Sigmoid colon (tissue), 7 donors: ENCODE results near the gene CCDC160. TPM values are rescaled to one million over a fixed set of nuclear protein-coding genes. Genes with fewer than 3 reads are reported as not detected.
"Not testable (repeated sequence)": the region's sequence is repeated elsewhere in the genome, so short reads cannot be mapped to it uniquely, and the experiment has no call there.

Source experiments
- DNase-seq: peaks from one replicate; pipeline ENCODE4 v3.0.0-alpha.2; 2019
- H3K27ac ChIP-seq, 4 donors: fragments of 200-600 bp; sonication (generic); one replicate each; pipeline ENCODE4 v1.5.1; 2016 to 2019; ENCODE audit warnings: mild to moderate bottlenecking in 1 of 4
- H3K27me3 ChIP-seq, 3 donors: fragments of 200-600 bp; sonication (generic); one replicate each; pipeline ENCODE4 v1.5.1; 2019; ENCODE audit warnings: mild to moderate bottlenecking in 1 of 3
- H3K36me3 ChIP-seq, 4 donors: fragments of 200-600 bp; sonication (generic); one replicate each; pipeline ENCODE4 v1.5.1; 2016 to 2019
- H3K4me1 ChIP-seq, 4 donors: fragments of 200-600 bp; sonication (generic); one replicate each; pipeline ENCODE4 v1.5.1; 2017 to 2019
- H3K4me3 ChIP-seq, 4 donors: fragments of 200-600 bp; sonication (generic); one replicate each; pipeline ENCODE4 v1.5.1; 2017 to 2019; ENCODE audit warnings: mild to moderate bottlenecking in 2 of 4, moderate library complexity in 1 of 4
- H3K9me3 ChIP-seq, 4 donors: fragments of 200-600 bp in 3 of 4; sonication (generic) in 3 of 4; one replicate each; pipeline versions ENCODE4 v1.5.1 to v1.6.1; 2013 to 2019
- EP300 ChIP-seq, 4 donors: sonication (generic); formaldehyde crosslinking; IDR thresholded peaks; one replicate each; pipeline ENCODE4 v1.6.1; 2017; ENCODE audit warnings: antibody characterized with exemption in 4 of 4
- POLR2A ChIP-seq, 2 donors: fragments of 450-650 bp; IDR thresholded peaks; one replicate each; pipeline ENCODE4 v1.6.1; 2016; ENCODE audit warnings: antibody characterized with exemption in 2 of 2, mild to moderate bottlenecking in 2 of 2, moderate library complexity in 2 of 2
- POLR2AphosphoS5 ChIP-seq, 4 donors: sonication (generic); formaldehyde crosslinking; IDR thresholded peaks; one replicate each; pipeline ENCODE4 v1.6.1; 2017; ENCODE audit warnings: antibody characterized with exemption in 4 of 4
- WGBS, 2 donors: extraction: QIAGEN DNeasy Blood & Tissue Kit; methylation state at CpG; one replicate each; pipeline ENCODE4 v1.1.7; 2013; 5-methylcytosine and 5-hydroxymethylcytosine counted together
- intact Hi-C: fragments of 100-400 bp; cut with DNase I; formaldehyde crosslinking; loops from one replicate; pipeline ENCODE4 v1.15.1; 2023
- polyA plus RNA-seq, 3 donors: library from polyadenylated mRNA; stranded (reverse); fragments of 200-250 nt; gene quantifications; one replicate each; pipeline ENCODE4 v1.2.3, GENCODE V29; 2013
- total RNA-seq, 4 donors: library from RNA; depleted of rRNA; stranded (reverse); fragments of >200 nt; gene quantifications; one replicate each; pipeline ENCODE4 v1.1.0, GENCODE V29; 2016
- TF ChIP-seq, protein P1 (sequence below), 4 experiments: fragments of 450-650 bp in 3 of 4; fragments of 200-600 bp in 1 of 4; IDR thresholded peaks; one replicate each; pipeline ENCODE4 v1.5.1; 2016 to 2019; ENCODE audit warnings: antibody characterized with exemption in 4 of 4, mild to moderate bottlenecking in 3 of 4, moderate library complexity in 2 of 4
- donor health status: healthy with polysubstance abuse.
- donor health status: Bipolar disorder and iron deficiency.
- donor health status: healthy.

The CCDC160 gene
- total and polyA plus RNA-seq, 7 donors, result 0.07 to 1.4 (median 0.55) TPM; not detected in 3

DNA sequence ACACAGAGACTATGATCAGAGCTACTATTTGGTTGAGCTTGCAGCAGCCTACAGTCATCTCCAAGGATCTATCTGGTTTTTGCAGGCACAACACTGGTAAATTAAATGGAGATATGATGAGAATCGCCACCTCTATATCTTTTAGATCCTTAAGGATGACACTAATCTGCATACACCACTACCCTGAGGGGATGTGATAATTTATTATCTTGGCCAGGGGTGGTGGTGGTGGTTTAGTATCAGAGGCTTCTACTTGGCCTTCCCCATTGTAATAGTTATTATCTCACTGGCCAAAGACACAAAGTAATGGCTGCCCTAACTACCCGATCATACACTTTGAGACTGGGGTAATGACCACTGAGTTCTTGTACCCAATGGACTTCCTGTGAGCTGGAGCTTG, 21.2 kb downstream of the CCDC160 start:
- no peak for DNase-seq
- Histone ChIP-seq H3K36me3 (no peaks in the 10 kb centered on the region), H3K9me3 (no peaks in the 10 kb centered on the region), H3K27ac (no peak overlapping the region), H3K27me3 (peaks cover 0 to 2% (median 0%) of the 10 kb centered on the region in 3 donors), H3K4me1 (no peaks in the 10 kb centered on the region), H3K4me3 (no peak overlapping the region)
- TF ChIP-seq POLR2AphosphoS5 (IDR thresholded peaks at IDR 0.05) (no peak), EP300 (IDR thresholded peaks at IDR 0.05) (no peak), POLR2A (IDR thresholded peaks at IDR 0.05) (no peak)
- TF ChIP-seq, protein P1, sequence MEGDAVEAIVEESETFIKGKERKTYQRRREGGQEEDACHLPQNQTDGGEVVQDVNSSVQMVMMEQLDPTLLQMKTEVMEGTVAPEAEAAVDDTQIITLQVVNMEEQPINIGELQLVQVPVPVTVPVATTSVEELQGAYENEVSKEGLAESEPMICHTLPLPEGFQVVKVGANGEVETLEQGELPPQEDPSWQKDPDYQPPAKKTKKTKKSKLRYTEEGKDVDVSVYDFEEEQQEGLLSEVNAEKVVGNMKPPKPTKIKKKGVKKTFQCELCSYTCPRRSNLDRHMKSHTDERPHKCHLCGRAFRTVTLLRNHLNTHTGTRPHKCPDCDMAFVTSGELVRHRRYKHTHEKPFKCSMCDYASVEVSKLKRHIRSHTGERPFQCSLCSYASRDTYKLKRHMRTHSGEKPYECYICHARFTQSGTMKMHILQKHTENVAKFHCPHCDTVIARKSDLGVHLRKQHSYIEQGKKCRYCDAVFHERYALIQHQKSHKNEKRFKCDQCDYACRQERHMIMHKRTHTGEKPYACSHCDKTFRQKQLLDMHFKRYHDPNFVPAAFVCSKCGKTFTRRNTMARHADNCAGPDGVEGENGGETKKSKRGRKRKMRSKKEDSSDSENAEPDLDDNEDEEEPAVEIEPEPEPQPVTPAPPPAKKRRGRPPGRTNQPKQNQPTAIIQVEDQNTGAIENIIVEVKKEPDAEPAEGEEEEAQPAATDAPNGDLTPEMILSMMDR (IDR thresholded peaks at IDR 0.05), result no peak
- intact Hi-C loops, result loop anchor here (10.0 kb wide), 1 partner anchor 463 kb away; no protein-coding TSS in a partner anchor
- 91 to 94% methylated on average over 2 of the region's 2 CpGs for WGBS, 2 donors

DNA sequence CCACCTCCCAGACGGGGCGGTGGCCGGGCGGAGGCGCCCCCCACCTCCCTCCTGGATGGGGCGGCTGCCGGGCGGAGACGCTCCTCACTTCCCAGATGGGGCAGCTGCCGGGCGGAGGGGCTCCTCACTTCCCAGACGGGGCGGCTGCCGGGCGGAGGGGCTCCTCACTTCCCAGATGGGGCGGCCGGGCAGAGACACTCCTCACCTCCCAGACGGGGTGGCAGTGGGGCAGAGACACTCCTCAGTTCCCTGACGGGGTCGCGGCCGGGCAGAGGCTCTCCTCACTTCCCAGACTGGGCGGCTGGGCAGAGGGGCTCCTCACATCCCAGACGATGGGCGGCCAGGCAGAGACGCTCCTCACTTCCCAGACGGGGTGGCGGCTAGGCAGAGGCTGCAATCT, 49.0 kb downstream of the CCDC160 start:
- H3K36me3 ChIP-seq, H3K4me3 ChIP-seq, H3K9me3 ChIP-seq, H3K27me3 ChIP-seq, intact Hi-C loops, DNase-seq, H3K4me1 ChIP-seq, H3K27ac ChIP-seq: not testable (repeated sequence)
- WGBS, 2 donors, result 94 to 95% methylated on average over 25 to 28 of the region's 28 CpGs

DNA sequence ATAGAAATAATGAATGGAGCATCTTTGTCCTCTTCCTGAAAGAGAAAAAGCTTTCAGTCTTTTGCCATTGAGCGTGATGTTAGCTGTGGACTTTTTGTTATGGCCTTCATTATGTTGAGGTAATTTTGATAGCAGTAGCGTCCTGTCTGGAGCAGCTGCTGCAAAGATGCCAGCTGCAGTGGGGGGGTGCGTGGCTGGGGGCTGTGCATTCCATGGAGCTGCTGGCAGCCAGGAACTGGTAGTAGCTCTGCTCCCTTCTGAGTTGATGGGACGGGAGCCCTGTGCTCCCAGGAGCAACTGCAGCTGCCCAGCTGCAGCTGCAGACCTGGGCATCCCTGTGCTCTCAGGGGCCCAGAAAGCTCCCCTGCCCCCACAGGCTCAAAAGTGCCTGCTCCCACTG, 50.4 kb downstream of the CCDC160 start:
- intact Hi-C loops, result no loop called here

DNA sequence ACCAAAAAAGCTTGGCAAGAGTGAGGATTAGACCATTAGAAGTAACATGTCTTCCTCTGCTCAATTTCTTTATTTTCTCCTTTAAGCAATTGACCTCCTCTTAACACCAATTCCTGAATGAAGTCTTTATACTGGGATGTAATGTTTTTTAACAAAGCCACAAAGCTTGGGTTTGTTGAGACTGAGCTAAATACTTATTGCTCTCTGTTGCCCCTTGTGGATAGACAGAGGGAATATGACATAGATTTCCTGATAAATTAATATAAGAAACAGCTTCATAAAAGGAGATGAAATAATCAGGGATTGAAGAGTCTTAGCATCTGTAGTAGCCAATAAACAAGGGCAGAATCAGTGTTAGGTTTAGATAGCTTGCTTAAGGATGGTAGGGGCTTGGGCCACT, 57.6 kb downstream of the CCDC160 start:
- Histone ChIP-seq H3K36me3 (no peaks in the 10 kb centered on the region), H3K27me3 (no peaks in the 10 kb centered on the region), H3K27ac (no peak overlapping the region), H3K9me3 (no peaks in the 10 kb centered on the region), H3K4me3 (no peak overlapping the region), H3K4me1 (no peaks in the 10 kb centered on the region)
- no peak for DNase-seq
- intact Hi-C loops, result no loop called here
- TF ChIP-seq POLR2A (IDR thresholded peaks at IDR 0.05) (no peak), POLR2AphosphoS5 (IDR thresholded peaks at IDR 0.05) (no peak), EP300 (IDR thresholded peaks at IDR 0.05) (no peak)
- TF ChIP-seq, protein P1 (IDR thresholded peaks at IDR 0.05), result no peak

More for the DNA sequence above, 50.4 kb downstream of the CCDC160 start:
- DNase-seq, result no peak
- no peaks in the 10 kb centered on the region for H3K4me1 ChIP-seq
- H3K4me3 ChIP-seq, result no peak overlapping the region
- H3K27me3 ChIP-seq, result no peaks in the 10 kb centered on the region
- TF ChIP-seq, protein P1 (IDR thresholded peaks at IDR 0.05), result no peak
- TF ChIP-seq POLR2A (IDR thresholded peaks at IDR 0.05), result no peak
- no peak for TF ChIP-seq EP300 (IDR thresholded peaks at IDR 0.05)
- WGBS, 2 donors, result 55 to 67% methylated on average over 4 of the region's 4 CpGs
- no peaks in the 10 kb centered on the region for H3K9me3 ChIP-seq
- no peaks in the 10 kb centered on the region for H3K36me3 ChIP-seq
- H3K27ac ChIP-seq, result no peak overlapping the region

Other genes starting within 250 kb of the CCDC160 start
- 10 to 100 TPM in 2 of 4 donors, 1 to 10 TPM in 2; 8.8 to 13.2 (median 10.8) TPM for gene PHF6, start 136.1 kb downstream of the CCDC160 start, total RNA-seq
- gene PHF6, start 136.1 kb downstream of the CCDC160 start, polyA plus RNA-seq, result 1 to 10 TPM; 4.8 to 7.6 (median 7.4) TPM
- gene HPRT1, start 223.0 kb downstream of the CCDC160 start, total RNA-seq, result 10 to 100 TPM in 3 of 4 donors, 1 to 10 TPM in 1; 7.8 to 15.0 (median 12.2) TPM
- 10 to 100 TPM; 31.2 to 46.0 (median 40.6) TPM for gene HPRT1, start 223.0 kb downstream of the CCDC160 start, polyA plus RNA-seq